NB4 (cell line): ENCODE data around the gene ST14.

Source experiments
- POLR2A ChIP-seq: IDR thresholded peaks from 2 replicates; pipeline ENCODE4 v1.6.1; 2011; ENCODE audit warnings: mild to moderate bottlenecking; ENCODE audit not compliant: insufficient read length; ENCODE audit errors: extremely low read depth
- TF ChIP-seq, protein P1 (sequence below): IDR thresholded peaks from one replicate; pipeline ENCODE4 v1.5.1; 2012; ENCODE audit warnings: low read depth, low read length
- TF ChIP-seq, protein P2 (sequence below): IDR thresholded peaks from 2 replicates; pipeline ENCODE4 v1.6.1; 2011; ENCODE audit warnings: low read depth, low read length

DNA sequence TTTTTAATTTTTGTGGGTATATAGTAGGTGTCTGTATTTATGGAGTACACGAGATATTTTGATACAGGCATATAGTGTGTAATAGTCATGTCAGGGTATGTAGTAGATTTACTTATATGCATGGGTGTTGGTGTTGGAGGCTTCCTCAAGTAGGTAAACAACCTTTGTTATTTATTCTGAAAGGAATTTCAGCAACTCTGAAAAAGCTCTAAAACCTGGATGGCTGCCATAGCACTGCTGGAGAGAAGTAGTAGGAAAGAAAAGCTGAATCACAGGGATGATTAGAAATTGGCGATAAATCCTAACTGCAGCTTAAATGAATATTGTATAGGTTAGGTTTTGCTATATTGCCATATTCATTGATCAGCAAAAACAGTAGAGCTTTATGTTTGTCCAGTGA lies 44.4 kb upstream of the ST14 start:
- TF ChIP-seq POLR2A, result no peak
- TF ChIP-seq, protein P1, sequence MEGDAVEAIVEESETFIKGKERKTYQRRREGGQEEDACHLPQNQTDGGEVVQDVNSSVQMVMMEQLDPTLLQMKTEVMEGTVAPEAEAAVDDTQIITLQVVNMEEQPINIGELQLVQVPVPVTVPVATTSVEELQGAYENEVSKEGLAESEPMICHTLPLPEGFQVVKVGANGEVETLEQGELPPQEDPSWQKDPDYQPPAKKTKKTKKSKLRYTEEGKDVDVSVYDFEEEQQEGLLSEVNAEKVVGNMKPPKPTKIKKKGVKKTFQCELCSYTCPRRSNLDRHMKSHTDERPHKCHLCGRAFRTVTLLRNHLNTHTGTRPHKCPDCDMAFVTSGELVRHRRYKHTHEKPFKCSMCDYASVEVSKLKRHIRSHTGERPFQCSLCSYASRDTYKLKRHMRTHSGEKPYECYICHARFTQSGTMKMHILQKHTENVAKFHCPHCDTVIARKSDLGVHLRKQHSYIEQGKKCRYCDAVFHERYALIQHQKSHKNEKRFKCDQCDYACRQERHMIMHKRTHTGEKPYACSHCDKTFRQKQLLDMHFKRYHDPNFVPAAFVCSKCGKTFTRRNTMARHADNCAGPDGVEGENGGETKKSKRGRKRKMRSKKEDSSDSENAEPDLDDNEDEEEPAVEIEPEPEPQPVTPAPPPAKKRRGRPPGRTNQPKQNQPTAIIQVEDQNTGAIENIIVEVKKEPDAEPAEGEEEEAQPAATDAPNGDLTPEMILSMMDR, result no peak
- TF ChIP-seq, protein P2, sequence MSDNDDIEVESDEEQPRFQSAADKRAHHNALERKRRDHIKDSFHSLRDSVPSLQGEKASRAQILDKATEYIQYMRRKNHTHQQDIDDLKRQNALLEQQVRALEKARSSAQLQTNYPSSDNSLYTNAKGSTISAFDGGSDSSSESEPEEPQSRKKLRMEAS, result no peak
